GM23338 (cell line): Measurements from ENCODE around the gene CDH20. TPM values are rescaled to one million over a fixed set of nuclear protein-coding genes. Genes with fewer than 3 reads are reported as not detected.

ENCODE experiments used
- ATAC-seq: fragments of 200-7000 bp; cut with Tn5 transposase; 3 replicates; pipeline ENCODE4 v1.9.1; 2020
- DNase-seq: peaks from one replicate; pipeline ENCODE4 v3.0.0-alpha.2; 2015; ENCODE audit warnings: low spot score
- H2AFZ ChIP-seq: fragments of 200-600 bp; sonication (generic); 2 replicates; pipeline ENCODE4 v1.8.0; 2016; ENCODE audit warnings: antibody characterized with exemption, mild to moderate bottlenecking, moderate library complexity
- H3F3A ChIP-seq: fragments of 200-600 bp; sonication (generic); replicated peaks from 2 replicates; pipeline ENCODE4 v1.8.0; 2017; ENCODE audit warnings: antibody characterized with exemption, mixed run types, low read depth
- H3K27ac ChIP-seq: fragments of 200-600 bp; sonication (generic); 2 replicates; pipeline ENCODE4 v1.6.1; 2016; ENCODE audit warnings: low read depth
- H3K27me3 ChIP-seq: fragments of 200-600 bp; sonication (generic); 2 replicates; pipeline ENCODE4 v1.8.0; 2016; ENCODE audit warnings: mild to moderate bottlenecking, mixed run types, moderate library complexity; ENCODE audit not compliant: insufficient read depth
- H3K36me3 ChIP-seq: fragments of 200-600 bp; sonication (generic); 2 replicates; pipeline ENCODE4 v1.8.0; 2016; ENCODE audit warnings: mild to moderate bottlenecking; ENCODE audit not compliant: insufficient read depth
- H3K4me1 ChIP-seq: fragments of 200-600 bp; sonication (generic); 2 replicates; pipeline ENCODE4 v1.8.0; 2016; ENCODE audit warnings: mild to moderate bottlenecking, moderate library complexity; ENCODE audit not compliant: insufficient read depth
- H3K4me2 ChIP-seq: fragments of 200-600 bp; sonication (generic); 2 replicates; pipeline ENCODE4 v1.7.1; 2017; ENCODE audit warnings: mixed run types
- H3K4me3 ChIP-seq: fragments of 200-600 bp; sonication (generic); 2 replicates; pipeline ENCODE4 v1.6.1; 2016; ENCODE audit warnings: mixed run types
- H3K79me2 ChIP-seq: fragments of 200-600 bp; sonication (generic); replicated peaks from 2 replicates; pipeline ENCODE4 v1.8.0; 2017; ENCODE audit warnings: mild to moderate bottlenecking; ENCODE audit not compliant: insufficient read depth
- H3K9me2 ChIP-seq: fragments of 200-600 bp; sonication (generic); 2 replicates; pipeline ENCODE4 v1.8.0; 2017; ENCODE audit not compliant: insufficient read depth
- H4K20me1 ChIP-seq: fragments of 200-600 bp; sonication (generic); replicated peaks from 2 replicates; pipeline ENCODE4 v1.8.0; 2017; ENCODE audit warnings: mild to moderate bottlenecking; ENCODE audit not compliant: insufficient read depth
- H3K27ac Mint-ChIP-seq: 2 replicates; pipeline ENCODE4 v1.8.0; 2020; ENCODE audit warnings: inconsistent platforms, mild to moderate bottlenecking, moderate library complexity, mixed read lengths
- H3K27me3 Mint-ChIP-seq: 3 replicates; pipeline ENCODE4 v1.8.0; 2022; ENCODE audit warnings: low read depth, mild to moderate bottlenecking, moderate library complexity, mixed read lengths, inconsistent platforms; ENCODE audit not compliant: insufficient read depth, poor library complexity
- H3K36me3 Mint-ChIP-seq: 3 replicates; pipeline ENCODE4 v1.8.0; 2021; ENCODE audit warnings: low read depth, mild to moderate bottlenecking, inconsistent platforms, moderate library complexity, mixed read lengths
- H3K4me1 Mint-ChIP-seq: 3 replicates; pipeline ENCODE4 v1.8.0; 2020; ENCODE audit warnings: mild to moderate bottlenecking, inconsistent platforms, mixed read lengths
- H3K4me3 Mint-ChIP-seq: 3 replicates; pipeline ENCODE4 v1.8.0; 2021; ENCODE audit warnings: moderate library complexity, mild to moderate bottlenecking, inconsistent platforms, mixed read lengths
- H3K9me3 Mint-ChIP-seq: 3 replicates; pipeline ENCODE4 v1.8.0; 2020; ENCODE audit warnings: moderate library complexity, mild to moderate bottlenecking, inconsistent platforms, mixed read lengths
- CREB1 ChIP-seq: fragments of 250-450 bp; sonication (Bioruptor Pico); IDR thresholded peaks from 2 replicates; pipeline ENCODE4 v1.5.0; 2020; ENCODE audit warnings: low read depth, mild to moderate bottlenecking, moderate library complexity
- EZH2 ChIP-seq: fragments of 200-600 bp; sonication (generic); IDR thresholded peaks from one replicate; pipeline ENCODE4 v1.8.0; 2017; ENCODE audit warnings: antibody characterized with exemption, mild to moderate bottlenecking, low read depth; ENCODE audit not compliant: unreplicated experiment
- EZH2phosphoT487 ChIP-seq: fragments of 200-600 bp; sonication (generic); IDR thresholded peaks from one replicate; pipeline ENCODE4 v1.8.1; 2018; ENCODE audit warnings: antibody characterized with exemption; ENCODE audit not compliant: unreplicated experiment
- JUNB ChIP-seq: IDR thresholded peaks from one replicate; pipeline ENCODE4 v1.6.1; 2016; ENCODE audit warnings: antibody characterized with exemption; ENCODE audit not compliant: unreplicated experiment
- NANOG ChIP-seq: IDR thresholded peaks from 2 replicates; pipeline ENCODE4 v1.6.1; 2016; ENCODE audit warnings: antibody characterized with exemption, borderline replicate concordance
- POLR2AphosphoS5 ChIP-seq: IDR thresholded peaks from 2 replicates; pipeline ENCODE4 v1.6.1; 2016; ENCODE audit warnings: antibody characterized with exemption, low read depth
- STAT1 ChIP-seq: IDR thresholded peaks from one replicate; pipeline ENCODE4 v1.6.1; 2016; ENCODE audit warnings: antibody characterized with exemption; ENCODE audit not compliant: unreplicated experiment
- ZNF114 ChIP-seq: fragments of 250-450 bp; sonication (Bioruptor Pico); IDR thresholded peaks from 2 replicates; pipeline ENCODE4 v1.5.0; 2020; ENCODE audit warnings: mild to moderate bottlenecking, moderate library complexity
- ZNF331 ChIP-seq: fragments of 250-450 bp; sonication (Bioruptor Pico); IDR thresholded peaks from 2 replicates; pipeline ENCODE4 v1.5.0; 2020; ENCODE audit warnings: low read depth, mild to moderate bottlenecking, moderate library complexity
- ZNF462 ChIP-seq: fragments of 250-450 bp; sonication (Bioruptor Pico); IDR thresholded peaks from 2 replicates; pipeline ENCODE4 v1.5.0; 2020; ENCODE audit warnings: mild to moderate bottlenecking, moderate library complexity
- polyA plus RNA-seq: library from polyadenylated mRNA; unstranded; fragments of >200 nt; fragmentation: Nextera tagmentation; extraction: Ambion mirVana; gene quantifications from 2 replicates; pipeline ENCODE4 v1.2.1, GENCODE V29; 2016
- total RNA-seq: library from RNA; depleted of rRNA; stranded (reverse); fragments of >200 nt; shearing (Covaris generic); gene quantifications from 2 replicates; pipeline ENCODE4 v1.2.3, GENCODE V29; 2014
- TF ChIP-seq, protein P1 (sequence below), 2 experiments: fragments of 200-600 bp in 1 of 2; sonication (generic) in 1 of 2; conservative IDR thresholded peaks; 2 replicates each; pipeline versions ENCODE4 v1.5.1 to v1.6.1; 2016 to 2017; ENCODE audit warnings: antibody characterized with exemption in 2 of 2, low read depth in 2 of 2, mild to moderate bottlenecking in 2 of 2, moderate library complexity in 1 of 2
- TF ChIP-seq, protein P2 (sequence below): IDR thresholded peaks from 2 replicates; pipeline ENCODE4 v1.6.1; 2016; ENCODE audit warnings: antibody characterized with exemption
- TF ChIP-seq, protein P3 (sequence below): IDR thresholded peaks from one replicate; pipeline ENCODE4 v1.6.1; 2018; ENCODE audit warnings: antibody characterized with exemption; ENCODE audit not compliant: unreplicated experiment

Gene CDH20
- total and polyA plus RNA-seq, 2 experiments from 2014 or later, result 1.0 TPM; not detected in 1

GRCh38 chr18:61556862-61557261, 223.6 kb downstream of the CDH20 start:
- H3K27me3 Mint-ChIP-seq, result no peaks in the 10 kb centered on the region
- H3K36me3 Mint-ChIP-seq, result no peaks in the 10 kb centered on the region; the same call in 2 of the 3 replicates
- Histone ChIP-seq H3K27me3 (no peaks in the 10 kb centered on the region), H3F3A (no peaks in the 10 kb centered on the region), H3K9me2 (no peaks in the 10 kb centered on the region), H3K4me2 (no peak overlapping the region), H3K4me3 (no peak overlapping the region), H3K36me3 (no peaks in the 10 kb centered on the region), H3K4me1 (no peaks in the 10 kb centered on the region), H4K20me1 (no peaks in the 10 kb centered on the region), H3K27ac (no peak overlapping the region), H2AFZ (no peak overlapping the region), H3K79me2 (no peaks in the 10 kb centered on the region)
- no peak for DNase-seq
- H3K4me3 Mint-ChIP-seq, result no peak overlapping the region
- no peak for ATAC-seq
- H3K27ac Mint-ChIP-seq, result no peak overlapping the region
- TF ChIP-seq JUNB, result no peak
- no peak for TF ChIP-seq POLR2AphosphoS5
- no peak for TF ChIP-seq NANOG
- TF ChIP-seq ZNF331 (CRISPR knock-in tag), result no peak
- no peak for TF ChIP-seq STAT1
- no peak for TF ChIP-seq CREB1 (CRISPR knock-in tag)
- TF ChIP-seq EZH2, result no peak
- no peak for TF ChIP-seq EZH2phosphoT487
- TF ChIP-seq ZNF462, result no peak
- TF ChIP-seq, protein P1, sequence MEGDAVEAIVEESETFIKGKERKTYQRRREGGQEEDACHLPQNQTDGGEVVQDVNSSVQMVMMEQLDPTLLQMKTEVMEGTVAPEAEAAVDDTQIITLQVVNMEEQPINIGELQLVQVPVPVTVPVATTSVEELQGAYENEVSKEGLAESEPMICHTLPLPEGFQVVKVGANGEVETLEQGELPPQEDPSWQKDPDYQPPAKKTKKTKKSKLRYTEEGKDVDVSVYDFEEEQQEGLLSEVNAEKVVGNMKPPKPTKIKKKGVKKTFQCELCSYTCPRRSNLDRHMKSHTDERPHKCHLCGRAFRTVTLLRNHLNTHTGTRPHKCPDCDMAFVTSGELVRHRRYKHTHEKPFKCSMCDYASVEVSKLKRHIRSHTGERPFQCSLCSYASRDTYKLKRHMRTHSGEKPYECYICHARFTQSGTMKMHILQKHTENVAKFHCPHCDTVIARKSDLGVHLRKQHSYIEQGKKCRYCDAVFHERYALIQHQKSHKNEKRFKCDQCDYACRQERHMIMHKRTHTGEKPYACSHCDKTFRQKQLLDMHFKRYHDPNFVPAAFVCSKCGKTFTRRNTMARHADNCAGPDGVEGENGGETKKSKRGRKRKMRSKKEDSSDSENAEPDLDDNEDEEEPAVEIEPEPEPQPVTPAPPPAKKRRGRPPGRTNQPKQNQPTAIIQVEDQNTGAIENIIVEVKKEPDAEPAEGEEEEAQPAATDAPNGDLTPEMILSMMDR (conservative IDR thresholded peaks at IDR 0.05; ENCODE audit: low read depth in 2 of 2), result no peak
- TF ChIP-seq ZNF114 (CRISPR knock-in tag), result no peak
- TF ChIP-seq, protein P2, sequence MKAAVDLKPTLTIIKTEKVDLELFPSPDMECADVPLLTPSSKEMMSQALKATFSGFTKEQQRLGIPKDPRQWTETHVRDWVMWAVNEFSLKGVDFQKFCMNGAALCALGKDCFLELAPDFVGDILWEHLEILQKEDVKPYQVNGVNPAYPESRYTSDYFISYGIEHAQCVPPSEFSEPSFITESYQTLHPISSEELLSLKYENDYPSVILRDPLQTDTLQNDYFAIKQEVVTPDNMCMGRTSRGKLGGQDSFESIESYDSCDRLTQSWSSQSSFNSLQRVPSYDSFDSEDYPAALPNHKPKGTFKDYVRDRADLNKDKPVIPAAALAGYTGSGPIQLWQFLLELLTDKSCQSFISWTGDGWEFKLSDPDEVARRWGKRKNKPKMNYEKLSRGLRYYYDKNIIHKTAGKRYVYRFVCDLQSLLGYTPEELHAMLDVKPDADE, result no peak
- TF ChIP-seq, protein P3, sequence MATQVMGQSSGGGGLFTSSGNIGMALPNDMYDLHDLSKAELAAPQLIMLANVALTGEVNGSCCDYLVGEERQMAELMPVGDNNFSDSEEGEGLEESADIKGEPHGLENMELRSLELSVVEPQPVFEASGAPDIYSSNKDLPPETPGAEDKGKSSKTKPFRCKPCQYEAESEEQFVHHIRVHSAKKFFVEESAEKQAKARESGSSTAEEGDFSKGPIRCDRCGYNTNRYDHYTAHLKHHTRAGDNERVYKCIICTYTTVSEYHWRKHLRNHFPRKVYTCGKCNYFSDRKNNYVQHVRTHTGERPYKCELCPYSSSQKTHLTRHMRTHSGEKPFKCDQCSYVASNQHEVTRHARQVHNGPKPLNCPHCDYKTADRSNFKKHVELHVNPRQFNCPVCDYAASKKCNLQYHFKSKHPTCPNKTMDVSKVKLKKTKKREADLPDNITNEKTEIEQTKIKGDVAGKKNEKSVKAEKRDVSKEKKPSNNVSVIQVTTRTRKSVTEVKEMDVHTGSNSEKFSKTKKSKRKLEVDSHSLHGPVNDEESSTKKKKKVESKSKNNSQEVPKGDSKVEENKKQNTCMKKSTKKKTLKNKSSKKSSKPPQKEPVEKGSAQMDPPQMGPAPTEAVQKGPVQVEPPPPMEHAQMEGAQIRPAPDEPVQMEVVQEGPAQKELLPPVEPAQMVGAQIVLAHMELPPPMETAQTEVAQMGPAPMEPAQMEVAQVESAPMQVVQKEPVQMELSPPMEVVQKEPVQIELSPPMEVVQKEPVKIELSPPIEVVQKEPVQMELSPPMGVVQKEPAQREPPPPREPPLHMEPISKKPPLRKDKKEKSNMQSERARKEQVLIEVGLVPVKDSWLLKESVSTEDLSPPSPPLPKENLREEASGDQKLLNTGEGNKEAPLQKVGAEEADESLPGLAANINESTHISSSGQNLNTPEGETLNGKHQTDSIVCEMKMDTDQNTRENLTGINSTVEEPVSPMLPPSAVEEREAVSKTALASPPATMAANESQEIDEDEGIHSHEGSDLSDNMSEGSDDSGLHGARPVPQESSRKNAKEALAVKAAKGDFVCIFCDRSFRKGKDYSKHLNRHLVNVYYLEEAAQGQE, result no peak
- no peaks in the 10 kb centered on the region for H3K4me1 Mint-ChIP-seq
- H3K9me3 Mint-ChIP-seq, result peaks cover 13% of the 10 kb centered on the region
